Smooth muscle cell (in vitro differentiated cells): ENCODE data around the gene ARID4A. TPM values are rescaled to one million over a fixed set of nuclear protein-coding genes. Genes with fewer than 3 reads are reported as not detected.
"Not testable (repeated sequence)": the region's sequence is repeated elsewhere in the genome, so short reads cannot be mapped to it uniquely, and the experiment has no call there.

Experiments used
- DNase-seq: peaks from one replicate; lab custom pipeline; 2025; ENCODE audit not compliant: unreplicated experiment; lab: John Stamatoyannopoulos, UW
- H2AFZ ChIP-seq: fragments of 200-600 bp; sonication (generic); 2 replicates; pipeline ENCODE4 v1.6.0; 2016; ENCODE audit warnings: antibody characterized with exemption, low read depth, mild to moderate bottlenecking
- H3F3A ChIP-seq: fragments of 200-600 bp; sonication (generic); 2 replicates; pipeline ENCODE4 v1.6.0; 2017; ENCODE audit warnings: antibody characterized with exemption, low read depth
- H3K27ac ChIP-seq: fragments of 200-600 bp; sonication (generic); 2 replicates; pipeline ENCODE4 v1.5.1; 2016; ENCODE audit warnings: low read depth, mild to moderate bottlenecking
- H3K27me3 ChIP-seq: fragments of 200-600 bp; sonication (generic); 2 replicates; pipeline ENCODE4 v1.6.1; 2016; ENCODE audit warnings: low read depth, mild to moderate bottlenecking
- H3K36me3 ChIP-seq: fragments of 200-600 bp; sonication (generic); 2 replicates; pipeline ENCODE4 v1.5.1; 2016; ENCODE audit warnings: low read depth
- H3K4me1 ChIP-seq: fragments of 200-600 bp; sonication (generic); 2 replicates; pipeline ENCODE4 v1.5.1; 2016; ENCODE audit warnings: low read depth
- H3K4me2 ChIP-seq: fragments of 200-600 bp; sonication (generic); 2 replicates; pipeline ENCODE4 v1.6.0; 2016; ENCODE audit warnings: mild to moderate bottlenecking
- H3K4me3 ChIP-seq: fragments of 200-600 bp; sonication (generic); 2 replicates; pipeline ENCODE4 v1.5.1; 2016; ENCODE audit warnings: mild to moderate bottlenecking
- H3K79me2 ChIP-seq: fragments of 200-600 bp; sonication (generic); 2 replicates; pipeline ENCODE4 v1.6.0; 2016; ENCODE audit warnings: low read depth, mild to moderate bottlenecking
- H3K9ac ChIP-seq: fragments of 200-600 bp; sonication (generic); 2 replicates; pipeline ENCODE4 v1.6.0; 2016; ENCODE audit warnings: low read depth
- H3K9me3 ChIP-seq: fragments of 200-600 bp; sonication (generic); replicated peaks from 2 replicates; pipeline ENCODE4 v1.5.1; 2016; ENCODE audit warnings: low read depth
- H4K20me1 ChIP-seq: fragments of 200-600 bp; sonication (generic); 2 replicates; pipeline ENCODE4 v1.6.0; 2016; ENCODE audit warnings: low read depth
- CTCF ChIP-seq: fragments of 200-600 bp; sonication (generic); IDR thresholded peaks from 2 replicates; pipeline ENCODE4 v1.5.1; 2017; ENCODE audit warnings: borderline replicate concordance, mild to moderate bottlenecking, antibody characterized with exemption; ENCODE audit not compliant: insufficient read depth, poor library complexity, severe bottlenecking
- WGBS: methylation state at CpG from one replicate; pipeline ENCODE4 v1.1.7; 2016; ENCODE audit warnings: low lambda C conversion rate; 5-methylcytosine and 5-hydroxymethylcytosine counted together
- polyA plus RNA-seq: library from polyadenylated mRNA; unstranded; fragments of >200 nt; fragmentation: Nextera tagmentation; extraction: Ambion mirVana; gene quantifications from 2 replicates; pipeline ENCODE4 v1.2.1, GENCODE V29; 2016
- total RNA-seq: library from RNA; depleted of rRNA; stranded (reverse); fragments of >200 nt; gene quantifications from 2 replicates; pipeline ENCODE4 v1.2.3, GENCODE V29; 2014

ARID4A gene
- total and polyA plus RNA-seq, 2 experiments from 2014 or later = 14.1 to 18.4 TPM

GRCh38 chr14:58353516-58354299 lies 55.4 kb downstream of the ARID4A start:
- no peak overlapping the region for H3K27ac ChIP-seq
- no peak overlapping the region for H2AFZ ChIP-seq
- peaks cover 27% of the 10 kb centered on the region for H3K36me3 ChIP-seq
- H3K4me1 ChIP-seq = no peaks in the 10 kb centered on the region
- no peaks in the 10 kb centered on the region for H3K27me3 ChIP-seq
- H3K9me3 ChIP-seq = no peaks in the 10 kb centered on the region
- 98% methylated on average over 4 of the region's 4 CpGs for WGBS
- no peak for TF ChIP-seq CTCF
- DNase-seq = no peak
- no peak overlapping the region for H3K4me2 ChIP-seq
- H3K79me2 ChIP-seq = no peaks in the 10 kb centered on the region
- no peak overlapping the region for H3K4me3 ChIP-seq
- no peaks in the 10 kb centered on the region for H4K20me1 ChIP-seq
- no peaks in the 10 kb centered on the region for H3F3A ChIP-seq
- no peak overlapping the region for H3K9ac ChIP-seq

GRCh38 chr14:58354808-58355207 lies 56.5 kb downstream of the ARID4A start:
- Histone ChIP-seq H4K20me1 (no peaks in the 10 kb centered on the region), H3K36me3 (peaks cover 23% of the 10 kb centered on the region), H3K4me3 (no peak overlapping the region), H3K27ac (no peak overlapping the region), H3K27me3 (no peaks in the 10 kb centered on the region), H3K9me3 (no peaks in the 10 kb centered on the region), H3K4me1 (no peaks in the 10 kb centered on the region), H3K79me2 (no peaks in the 10 kb centered on the region), H3K9ac (no peak overlapping the region), H2AFZ (no peak overlapping the region), H3K4me2 (no peak overlapping the region), H3F3A (no peaks in the 10 kb centered on the region)
- no peak for TF ChIP-seq CTCF
- DNase-seq = no peak
- 97% methylated on average over 2 of the region's 2 CpGs for WGBS

GRCh38 chr14:58356268-58356667 lies 57.9 kb downstream of the ARID4A start:
- Histone ChIP-seq H4K20me1 (no peaks in the 10 kb centered on the region), H3K9me3 (no peaks in the 10 kb centered on the region), H2AFZ (no peak overlapping the region), H3K79me2 (no peaks in the 10 kb centered on the region), H3K27me3 (no peaks in the 10 kb centered on the region), H3K4me2 (no peak overlapping the region), H3K36me3 (peaks cover 19% of the 10 kb centered on the region), H3K4me1 (no peaks in the 10 kb centered on the region), H3K9ac (no peak overlapping the region), H3F3A (no peaks in the 10 kb centered on the region), H3K27ac (no peak overlapping the region), H3K4me3 (no peak overlapping the region)
- no peak for TF ChIP-seq CTCF
- DNase-seq = no peak
- WGBS = 92% methylated on average over 1 of the region's 1 CpG

GRCh38 chr14:58362272-58362671 lies 63.9 kb downstream of the ARID4A start:
- not testable (repeated sequence) for H4K20me1 ChIP-seq, H3F3A ChIP-seq, H3K27ac ChIP-seq, H3K36me3 ChIP-seq, H2AFZ ChIP-seq, H3K27me3 ChIP-seq, H3K4me3 ChIP-seq, H3K4me1 ChIP-seq, DNase-seq, H3K9me3 ChIP-seq, H3K9ac ChIP-seq, H3K4me2 ChIP-seq, H3K79me2 ChIP-seq
- WGBS = 100% methylated on average over 1 of the region's 1 CpG
